Measurements from ENCODE around the gene PRPF19. TPM values are rescaled to one million over a fixed set of nuclear protein-coding genes. Genes with fewer than 3 reads are reported as not detected.

Gene PRPF19
- total and polyA plus RNA-seq, 9 of the 15 experiments (the other 6 are each of a cell fraction or from before 2014, with no cell fraction given) = 9.4 to 212 (median 73.2) TPM

GRCh38 chr11:60891103-60891741, 15.2 kb downstream of the PRPF19 start (continued):
- no peak for TF ChIP-seq TSHZ1 (CRISPR knock-in tag; IDR thresholded peaks at IDR 0.05)
- TF ChIP-seq POLR2AphosphoS5 (IDR thresholded peaks at IDR 0.05; ENCODE audit: control insufficient read depth, insufficient read depth, low read depth, low read length) = peak; percentile 78; the same call in 1 of the 2 replicates
- no peak for TF ChIP-seq NR4A1 (CRISPR knock-in tag; IDR thresholded peaks at IDR 0.05)
- TF ChIP-seq NR4A1 (tag; IDR thresholded peaks at IDR 0.05) = no peak
- TF ChIP-seq RAD21 (CRISPR knock-in tag; conservative IDR thresholded peaks at IDR 0.05 in 1 of 2, IDR thresholded peaks at IDR 0.05 in 1 of 2) = no peak
- TF ChIP-seq, protein P1, sequence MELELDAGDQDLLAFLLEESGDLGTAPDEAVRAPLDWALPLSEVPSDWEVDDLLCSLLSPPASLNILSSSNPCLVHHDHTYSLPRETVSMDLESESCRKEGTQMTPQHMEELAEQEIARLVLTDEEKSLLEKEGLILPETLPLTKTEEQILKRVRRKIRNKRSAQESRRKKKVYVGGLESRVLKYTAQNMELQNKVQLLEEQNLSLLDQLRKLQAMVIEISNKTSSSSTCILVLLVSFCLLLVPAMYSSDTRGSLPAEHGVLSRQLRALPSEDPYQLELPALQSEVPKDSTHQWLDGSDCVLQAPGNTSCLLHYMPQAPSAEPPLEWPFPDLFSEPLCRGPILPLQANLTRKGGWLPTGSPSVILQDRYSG (tag; conservative IDR thresholded peaks at IDR 0.05; ENCODE audit: low read depth) = no peak
- no peak for TF ChIP-seq ZNF347 (CRISPR knock-in tag; IDR thresholded peaks at IDR 0.05; ENCODE audit: low read depth)
- peak; percentile 91 for TF ChIP-seq ARID1B (IDR thresholded peaks at IDR 0.05)
- TF ChIP-seq, protein P2, sequence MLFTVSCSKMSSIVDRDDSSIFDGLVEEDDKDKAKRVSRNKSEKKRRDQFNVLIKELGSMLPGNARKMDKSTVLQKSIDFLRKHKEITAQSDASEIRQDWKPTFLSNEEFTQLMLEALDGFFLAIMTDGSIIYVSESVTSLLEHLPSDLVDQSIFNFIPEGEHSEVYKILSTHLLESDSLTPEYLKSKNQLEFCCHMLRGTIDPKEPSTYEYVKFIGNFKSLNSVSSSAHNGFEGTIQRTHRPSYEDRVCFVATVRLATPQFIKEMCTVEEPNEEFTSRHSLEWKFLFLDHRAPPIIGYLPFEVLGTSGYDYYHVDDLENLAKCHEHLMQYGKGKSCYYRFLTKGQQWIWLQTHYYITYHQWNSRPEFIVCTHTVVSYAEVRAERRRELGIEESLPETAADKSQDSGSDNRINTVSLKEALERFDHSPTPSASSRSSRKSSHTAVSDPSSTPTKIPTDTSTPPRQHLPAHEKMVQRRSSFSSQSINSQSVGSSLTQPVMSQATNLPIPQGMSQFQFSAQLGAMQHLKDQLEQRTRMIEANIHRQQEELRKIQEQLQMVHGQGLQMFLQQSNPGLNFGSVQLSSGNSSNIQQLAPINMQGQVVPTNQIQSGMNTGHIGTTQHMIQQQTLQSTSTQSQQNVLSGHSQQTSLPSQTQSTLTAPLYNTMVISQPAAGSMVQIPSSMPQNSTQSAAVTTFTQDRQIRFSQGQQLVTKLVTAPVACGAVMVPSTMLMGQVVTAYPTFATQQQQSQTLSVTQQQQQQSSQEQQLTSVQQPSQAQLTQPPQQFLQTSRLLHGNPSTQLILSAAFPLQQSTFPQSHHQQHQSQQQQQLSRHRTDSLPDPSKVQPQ (CRISPR knock-in tag; IDR thresholded peaks at IDR 0.05; ENCODE audit: borderline replicate concordance) = no peak
- peak; percentile 33; the same call in 1 of the 2 replicates for TF ChIP-seq ATF7 (IDR thresholded peaks at IDR 0.05)
- no peak for TF ChIP-seq ARNT (IDR thresholded peaks at IDR 0.05)
- TF ChIP-seq ETV1 (tag; conservative IDR thresholded peaks at IDR 0.05; ENCODE audit: low read depth) = no peak
- TF ChIP-seq BMI1 (IDR thresholded peaks at IDR 0.05; ENCODE audit: low read length) = no peak
- TF ChIP-seq DMBX1 (CRISPR knock-in tag; IDR thresholded peaks at IDR 0.05; ENCODE audit: borderline replicate concordance) = peak; percentile 44; the same call in 1 of the 2 replicates
- no peak for TF ChIP-seq ZNF354B (CRISPR knock-in tag; IDR thresholded peaks at IDR 0.05)
- no peak for TF ChIP-seq NCOA6 (IDR thresholded peaks at IDR 0.05)
- TF ChIP-seq ZNF511 (CRISPR knock-in tag; IDR thresholded peaks at IDR 0.05) = no peak
- no peak for TF ChIP-seq BRCA1 (IDR thresholded peaks at IDR 0.05)
- TF ChIP-seq BRCA1 (CRISPR knock-in tag; IDR thresholded peaks at IDR 0.05) = no peak
- no peak for TF ChIP-seq ZC3H8 (IDR thresholded peaks at IDR 0.05)
- no peak for TF ChIP-seq SMARCA5 (IDR thresholded peaks at IDR 0.05)
